A549 (cell line): ENCODE data around the gene CDYL.

ENCODE experiments used
- CHD2 ChIP-seq: fragments of 150-350 bp; IDR thresholded peaks from 2 replicates; pipeline ENCODE4 v1.6.1; 2014; ENCODE audit warnings: low read length; ENCODE audit not compliant: partially characterized antibody
- CTCF ChIP-seq: fragments of >200 bp; sonication (Bioruptor Twin); formaldehyde crosslinking; IDR thresholded peaks from 3 replicates; pipeline ENCODE4 v1.5.1; 2016
- POLR2A ChIP-seq: IDR thresholded peaks from 2 replicates; pipeline ENCODE4 v1.6.1; 2012; ENCODE audit warnings: mild to moderate bottlenecking, low read length
- TF ChIP-seq, protein P1 (sequence below): IDR thresholded peaks from 2 replicates; pipeline ENCODE4 v1.6.1; 2012

GRCh38 chr6:4814987-4815386 is 38.8 kb downstream of the CDYL start:
- no peak for TF ChIP-seq CTCF
- no peak for TF ChIP-seq CHD2
- TF ChIP-seq, protein P1, sequence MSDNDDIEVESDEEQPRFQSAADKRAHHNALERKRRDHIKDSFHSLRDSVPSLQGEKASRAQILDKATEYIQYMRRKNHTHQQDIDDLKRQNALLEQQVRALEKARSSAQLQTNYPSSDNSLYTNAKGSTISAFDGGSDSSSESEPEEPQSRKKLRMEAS = no peak
- no peak for TF ChIP-seq POLR2A
